Bronchial epithelial cell (primary cell): ENCODE data around the gene HMCN2. TPM values are rescaled to one million over a fixed set of nuclear protein-coding genes. Genes with fewer than 3 reads are reported as not detected.
"Not testable (repeated sequence)": the region's sequence is repeated elsewhere in the genome, so short reads cannot be mapped to it uniquely, and the experiment has no call there.

Experiments used
- DNase-seq: peaks from one replicate; pipeline ENCODE4 v3.0.0-alpha.2; 2010; ENCODE audit warnings: low read depth
- FAIRE-seq: peaks from 2 replicates; lab custom pipeline; 2011; peaks lifted over from hg19 to GRCh38; lab: Jason Lieb, UNC
- H3K27me3 ChIP-seq: 2 replicates; pipeline ENCODE4 v1.5.1; 2011; ENCODE audit warnings: low read length; ENCODE audit not compliant: control insufficient read depth, insufficient read depth
- H3K36me3 ChIP-seq: 2 replicates; pipeline ENCODE4 v1.5.1; 2011; ENCODE audit warnings: low read length; ENCODE audit not compliant: control insufficient read depth, insufficient read depth
- H3K4me3 ChIP-seq: 2 replicates; pipeline ENCODE4 v1.5.1; 2011; ENCODE audit warnings: mild to moderate bottlenecking, low read depth, low read length, control low read depth
- total RNA-seq: library from RNA; depleted of rRNA; stranded (reverse); fragments of >200 nt; gene quantifications from 2 replicates; pipeline ENCODE4 v1.2.1, GENCODE V29; 2014
- TF ChIP-seq, protein P1 (sequence below): IDR thresholded peaks from 2 replicates; pipeline ENCODE4 v1.5.1; 2011; ENCODE audit warnings: mild to moderate bottlenecking, moderate library complexity, low read length, control low read depth, inconsistent platforms; ENCODE audit not compliant: insufficient read depth, severe bottlenecking

Gene HMCN2
- total RNA-seq, 1 donor from 2014 or later, result under 0.01 TPM

DNA sequence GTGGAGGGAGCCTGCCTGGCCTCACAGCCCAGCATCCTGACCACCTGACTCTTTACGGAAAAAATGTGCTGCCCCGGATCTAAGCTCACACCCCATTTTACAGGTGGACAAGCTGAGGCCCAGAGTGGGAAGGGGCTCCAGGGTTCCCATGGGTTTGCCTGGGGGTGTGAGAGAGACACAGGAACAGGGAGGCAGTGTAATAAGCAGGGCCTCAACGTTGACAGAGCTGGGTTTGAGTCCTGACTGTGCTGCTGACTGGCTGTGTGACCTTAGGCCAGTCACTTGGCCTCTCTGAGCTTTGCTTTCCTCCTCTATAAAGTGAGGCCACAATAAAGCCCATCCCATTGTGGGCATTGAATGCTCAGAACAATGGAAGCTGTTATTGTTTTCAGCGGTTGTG is 73.7 kb downstream of the HMCN2 start:
- no peak for DNase-seq
- Histone ChIP-seq H3K27me3 (no peaks in the 10 kb centered on the region), H3K4me3 (no peak overlapping the region), H3K36me3 (no peaks in the 10 kb centered on the region)
- TF ChIP-seq, protein P1, sequence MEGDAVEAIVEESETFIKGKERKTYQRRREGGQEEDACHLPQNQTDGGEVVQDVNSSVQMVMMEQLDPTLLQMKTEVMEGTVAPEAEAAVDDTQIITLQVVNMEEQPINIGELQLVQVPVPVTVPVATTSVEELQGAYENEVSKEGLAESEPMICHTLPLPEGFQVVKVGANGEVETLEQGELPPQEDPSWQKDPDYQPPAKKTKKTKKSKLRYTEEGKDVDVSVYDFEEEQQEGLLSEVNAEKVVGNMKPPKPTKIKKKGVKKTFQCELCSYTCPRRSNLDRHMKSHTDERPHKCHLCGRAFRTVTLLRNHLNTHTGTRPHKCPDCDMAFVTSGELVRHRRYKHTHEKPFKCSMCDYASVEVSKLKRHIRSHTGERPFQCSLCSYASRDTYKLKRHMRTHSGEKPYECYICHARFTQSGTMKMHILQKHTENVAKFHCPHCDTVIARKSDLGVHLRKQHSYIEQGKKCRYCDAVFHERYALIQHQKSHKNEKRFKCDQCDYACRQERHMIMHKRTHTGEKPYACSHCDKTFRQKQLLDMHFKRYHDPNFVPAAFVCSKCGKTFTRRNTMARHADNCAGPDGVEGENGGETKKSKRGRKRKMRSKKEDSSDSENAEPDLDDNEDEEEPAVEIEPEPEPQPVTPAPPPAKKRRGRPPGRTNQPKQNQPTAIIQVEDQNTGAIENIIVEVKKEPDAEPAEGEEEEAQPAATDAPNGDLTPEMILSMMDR, result no peak
- no peak for FAIRE-seq

DNA sequence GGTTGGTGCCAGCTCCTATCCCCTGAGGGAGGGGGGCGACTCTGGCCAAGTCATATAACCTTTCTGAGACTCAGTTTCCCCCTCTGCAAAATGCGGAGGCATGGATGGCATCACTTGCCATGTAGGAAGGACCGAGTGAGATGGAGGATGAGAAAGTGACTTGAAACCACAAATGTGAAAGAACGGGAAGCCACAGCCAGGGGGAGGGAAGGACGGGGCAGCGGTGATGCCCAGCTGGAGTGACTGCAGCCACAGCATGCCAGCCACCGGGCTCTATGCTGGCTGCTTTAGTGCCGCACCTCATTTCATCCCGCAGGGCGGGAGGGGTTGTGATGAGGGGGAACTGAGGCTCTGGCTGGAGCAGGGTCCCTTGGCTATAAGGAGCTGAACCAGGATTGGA is 74.5 kb downstream of the HMCN2 start:
- TF ChIP-seq, protein P1, result no peak
- Histone ChIP-seq H3K36me3 (no peaks in the 10 kb centered on the region), H3K27me3 (no peaks in the 10 kb centered on the region), H3K4me3 (no peak overlapping the region)
- FAIRE-seq, result no peak
- no peak for DNase-seq

DNA sequence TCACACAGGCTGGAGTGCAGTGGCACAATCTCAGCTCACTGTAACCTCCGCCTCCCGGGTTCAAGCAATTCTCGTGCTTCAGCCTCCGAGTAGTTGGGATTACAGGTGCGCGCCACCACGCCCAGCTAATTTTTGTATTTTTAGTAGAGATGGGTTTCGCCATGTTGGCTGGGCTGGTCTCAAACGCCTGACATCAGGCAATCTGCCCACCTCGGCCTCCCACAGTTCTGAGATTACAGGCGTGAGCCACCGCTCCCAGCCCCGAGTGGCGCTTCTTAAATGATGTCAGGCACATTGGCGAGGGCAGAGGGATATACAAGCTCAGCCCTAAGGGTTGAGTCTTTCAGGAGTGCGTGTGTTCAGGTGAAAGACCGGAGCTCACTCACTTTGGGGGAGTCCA is 75.0 kb downstream of the HMCN2 start:
- not testable (repeated sequence) for H3K36me3 ChIP-seq, H3K27me3 ChIP-seq, H3K4me3 ChIP-seq, FAIRE-seq, DNase-seq

DNA sequence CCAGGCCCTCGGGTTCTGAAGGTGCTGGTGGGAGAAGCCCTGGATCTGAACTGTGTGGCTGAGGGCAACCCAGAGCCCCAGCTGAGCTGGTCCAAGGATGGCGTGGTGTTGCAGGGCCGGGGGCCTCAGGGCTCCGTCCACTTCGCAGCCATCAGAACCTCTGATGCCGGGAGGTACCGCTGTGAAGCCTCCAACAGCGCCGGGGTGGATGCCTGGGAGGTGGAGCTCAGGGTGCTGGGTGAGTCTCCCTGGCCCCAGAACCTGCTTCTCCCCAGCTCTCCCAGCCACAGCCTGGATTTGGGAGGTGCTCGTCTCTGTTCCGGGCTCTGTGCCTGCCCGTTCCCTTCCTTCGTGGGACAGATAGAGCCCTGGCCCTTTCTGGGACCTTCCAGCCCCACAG is 75.6 kb downstream of the HMCN2 start:
- TF ChIP-seq, protein P1, result no peak
- DNase-seq, result no peak
- Histone ChIP-seq H3K27me3 (no peaks in the 10 kb centered on the region), H3K36me3 (no peaks in the 10 kb centered on the region), H3K4me3 (no peak overlapping the region)
- no peak for FAIRE-seq

DNA sequence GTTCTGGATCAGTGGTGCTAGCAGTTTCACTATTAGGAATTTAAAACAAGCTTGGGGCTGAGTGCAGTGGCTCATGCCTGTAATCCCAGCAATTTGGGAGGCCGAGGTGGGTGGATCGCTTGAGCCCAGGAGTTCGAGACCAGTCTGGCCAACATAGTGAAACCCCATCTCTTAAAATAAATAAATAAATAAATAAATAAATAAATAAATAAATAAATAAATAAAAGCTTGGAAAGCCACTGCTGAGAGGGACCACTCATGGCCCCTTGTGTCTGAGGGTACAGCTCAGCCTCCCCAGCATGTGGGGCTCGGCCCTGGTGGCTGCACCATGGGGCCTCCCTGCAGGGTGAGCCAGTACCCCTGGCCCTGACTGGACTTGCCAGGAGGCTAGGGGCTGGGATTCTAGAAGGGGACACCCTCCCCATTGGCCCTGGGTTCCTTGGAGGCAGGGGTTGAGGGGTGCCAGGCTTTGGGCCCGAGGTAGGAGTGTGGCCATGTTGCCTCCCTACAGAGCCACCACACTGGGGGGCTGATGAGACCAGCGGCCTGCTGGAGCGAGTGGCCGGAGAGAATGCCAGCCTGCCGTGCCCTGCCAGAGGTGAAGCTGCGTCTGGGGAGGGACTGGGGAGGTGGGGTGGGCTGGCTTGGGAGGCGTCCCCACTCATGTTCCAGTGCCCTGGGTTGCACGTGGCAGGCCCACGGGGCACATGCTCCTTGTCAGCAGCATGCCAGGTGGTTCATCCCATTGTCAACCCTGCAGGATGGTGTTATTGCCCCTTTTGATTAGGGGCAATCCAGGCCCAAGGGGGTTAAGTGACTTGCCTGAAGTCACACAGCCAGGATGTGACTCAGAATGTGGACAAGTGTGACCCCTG is 76.5 kb downstream of the HMCN2 start:
- FAIRE-seq (no peak), DNase-seq (no peak)
- Histone ChIP-seq H3K4me3 (no peak overlapping the region), H3K27me3 (no peaks in the 10 kb centered on the region), H3K36me3 (no peaks in the 10 kb centered on the region)
- TF ChIP-seq, protein P1, result no peak

DNA sequence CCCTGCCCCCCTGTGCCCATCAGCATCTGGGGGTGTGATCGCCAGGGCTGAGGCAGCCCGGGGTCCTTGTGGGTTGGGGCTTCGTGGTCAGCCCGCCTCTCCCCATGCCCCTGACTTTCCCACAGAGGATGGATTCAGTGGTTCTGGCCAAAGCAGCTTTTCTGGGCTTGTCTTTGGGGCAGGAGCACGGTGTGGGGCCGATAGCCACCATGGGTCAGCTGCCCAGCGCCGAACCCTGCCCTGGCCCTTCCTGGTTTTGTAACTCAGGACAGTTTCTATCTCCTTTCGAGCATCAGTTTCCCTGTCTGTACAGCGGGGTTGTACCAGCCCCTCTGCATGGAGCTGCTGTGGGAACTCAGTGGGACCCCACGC is 77.1 kb downstream of the HMCN2 start:
- H3K4me3 ChIP-seq, result no peak overlapping the region
- H3K36me3 ChIP-seq, result no peaks in the 10 kb centered on the region
- FAIRE-seq (no peak), DNase-seq (no peak)
- H3K27me3 ChIP-seq, result no peaks in the 10 kb centered on the region
- TF ChIP-seq, protein P1, result no peak
